Subcutaneous adipose tissue (tissue), 4 donors: ENCODE results near the gene UBAC2. TPM values are rescaled to one million over a fixed set of nuclear protein-coding genes. Genes with fewer than 3 reads are reported as not detected.

Experiments
- CTCF ChIP-seq: fragments of 450-650 bp; IDR thresholded peaks from one replicate; pipeline ENCODE4 v1.5.1; 2016; ENCODE audit warnings: low read depth, mild to moderate bottlenecking, control low read depth, antibody characterized with exemption, moderate library complexity
- total RNA-seq, 4 donors: library from RNA; depleted of rRNA; stranded (reverse); fragments of >200 nt; gene quantifications; one replicate each; pipeline ENCODE4 v1.1.0, GENCODE V29; 2016

UBAC2 gene
- total RNA-seq, 4 donors from 2014 or later = 47.4 to 73.3 (median 65.8) TPM

GRCh38 chr13:99270518-99270917 is 69.9 kb downstream of the UBAC2 start:
- TF ChIP-seq CTCF = no peak

- TF ChIP-seq CTCF = no peak
Measured at GRCh38 chr13:99271249-99271648, 70.6 kb downstream of the UBAC2 start.

- TF ChIP-seq CTCF = no peak
Measured at GRCh38 chr13:99272481-99272880, 71.8 kb downstream of the UBAC2 start.

GRCh38 chr13:99273128-99273527 is 72.5 kb downstream of the UBAC2 start:
- TF ChIP-seq CTCF = no peak

- no peak for TF ChIP-seq CTCF
Measured at GRCh38 chr13:99275093-99275469, 74.4 kb downstream of the UBAC2 start.

- TF ChIP-seq CTCF = no peak
Measured at GRCh38 chr13:99276706-99277105, 76.1 kb downstream of the UBAC2 start.

- TF ChIP-seq CTCF = no peak
Measured at GRCh38 chr13:99277629-99278028, 77.0 kb downstream of the UBAC2 start.
